ENCODE data around the gene AP3D1.
A peak's percentile ranks its signal among the peaks of the same experiment; 100 is the strongest.
"Not testable (repeated sequence)": the region's sequence is repeated elsewhere in the genome, so short reads cannot be mapped to it uniquely, and the experiment has no call there.

Gene AP3D1

GRCh38 chr19:2151339-2152229 is at the start of gene AP3D1:
AP3D1 (minus strand) TSS chr19:2151566; CDS start chr19:2151334, 232 bp downstream.
- DNase-seq = peak; percentile 93 to 100 (median 98)

GRCh38 chr19:2200624-2201294 is 49.4 kb upstream of the AP3D1 start:
- DNase-seq = not testable (repeated sequence)

- no peak for DNase-seq
These were observed 48.7 kb upstream of the AP3D1 start for GRCh38 chr19:2199861-2200623.

GRCh38 chr19:2199215-2199614 is 47.8 kb upstream of the AP3D1 start:
- DNase-seq = peak in 1 of 56 donors; percentile 17

- no peak for DNase-seq
These were observed 47.0 kb upstream of the AP3D1 start for GRCh38 chr19:2198317-2198716.

- no peak for DNase-seq
These were observed 45.9 kb upstream of the AP3D1 start for GRCh38 chr19:2197270-2197669.

- no peak for DNase-seq
These were observed 44.5 kb upstream of the AP3D1 start for GRCh38 chr19:2195914-2196313.

GRCh38 chr19:2195361-2195760 is 44.0 kb upstream of the AP3D1 start:
- DNase-seq = no peak

GRCh38 chr19:2194513-2195078 is 43.2 kb upstream of the AP3D1 start:
- DNase-seq = no peak

- DNase-seq = no peak
These were observed 42.4 kb upstream of the AP3D1 start for GRCh38 chr19:2193807-2194206.

GRCh38 chr19:2192862-2193261 is 41.5 kb upstream of the AP3D1 start:
- no peak for DNase-seq

- no peak for DNase-seq
These were observed 40.3 kb upstream of the AP3D1 start for GRCh38 chr19:2191456-2192310.

- no peak for DNase-seq
These were observed 39.6 kb upstream of the AP3D1 start for GRCh38 chr19:2190848-2191455.

GRCh38 chr19:2189880-2190279 is 38.5 kb upstream of the AP3D1 start:
- no peak for DNase-seq

- DNase-seq = peak in 7 of 56 donors; percentile 5 to 44 (median 15)
These were observed 37.5 kb upstream of the AP3D1 start for GRCh38 chr19:2188708-2189385.

- no peak for DNase-seq
These were observed 35.8 kb upstream of the AP3D1 start for GRCh38 chr19:2187159-2187558.

GRCh38 chr19:2186071-2186846 is 34.9 kb upstream of the AP3D1 start:
- DNase-seq = no peak

- DNase-seq = no peak
These were observed 34.3 kb upstream of the AP3D1 start for GRCh38 chr19:2185734-2186070.
